A673 (cell line): ENCODE results near the gene PROC. TPM values are rescaled to one million over a fixed set of nuclear protein-coding genes. Genes with fewer than 3 reads are reported as not detected.
A peak's percentile ranks its signal among the peaks of the same experiment; 100 is the strongest.

Experiments used
- BruUV-seq: library from RNA; stranded (reverse); fragments of 400-500 nt; replicated peaks from 2 replicates; lab custom pipeline; 2021; lab: Mats Ljungman, UMichigan
- CTCF ChIA-PET: fragments of 300-600 bp; sonication (Branson Sonifier 250); formaldehyde crosslinking; loops from one replicate; lab custom pipeline; 2022; ENCODE audit warnings: antibody characterized with exemption; lab: Charles Lee
- POLR2A ChIA-PET: fragments of 300-600 bp; sonication (Branson Sonifier 250); formaldehyde crosslinking; loops from one replicate; lab custom pipeline; 2022; ENCODE audit warnings: antibody characterized with exemption; ENCODE audit not compliant: low non-redundant PET; lab: Charles Lee
- DNase-seq: peaks from one replicate; pipeline ENCODE4 v3.0.0-alpha.2; 2015; ENCODE audit warnings: low spot score
- H3K27ac ChIP-seq: fragments of 200-600 bp; sonication (generic); 2 replicates; pipeline ENCODE4 v1.5.1; 2016; ENCODE audit warnings: mixed run types, low read depth, mild to moderate bottlenecking, mixed read lengths, antibody characterized with exemption, low read length; ENCODE audit not compliant: poor library complexity, severe bottlenecking
- H3K27me3 ChIP-seq: fragments of 200-600 bp; sonication (generic); replicated peaks from 2 replicates; pipeline ENCODE4 v1.6.1; 2017; ENCODE audit warnings: mixed run types, low read depth, mild to moderate bottlenecking, mixed read lengths, antibody characterized with exemption, low read length; ENCODE audit not compliant: insufficient read depth, poor library complexity
- H3K36me3 ChIP-seq: fragments of 200-600 bp; sonication (generic); 2 replicates; pipeline ENCODE4 v1.6.1; 2016; ENCODE audit warnings: mixed run types, mild to moderate bottlenecking, mixed read lengths, antibody characterized with exemption, low read length; ENCODE audit not compliant: insufficient read depth, poor library complexity, severe bottlenecking
- H3K4me1 ChIP-seq: fragments of 200-600 bp; sonication (generic); 2 replicates; pipeline ENCODE4 v1.6.1; 2017; ENCODE audit warnings: mixed run types, mild to moderate bottlenecking, mixed read lengths, antibody characterized with exemption, low read length; ENCODE audit not compliant: insufficient read depth, poor library complexity, severe bottlenecking
- H3K4me3 ChIP-seq: fragments of 200-600 bp; sonication (generic); 2 replicates; pipeline ENCODE4 v1.5.1; 2016; ENCODE audit warnings: low read depth, mixed run types, mild to moderate bottlenecking, mixed read lengths, low read length; ENCODE audit not compliant: poor library complexity, severe bottlenecking
- H3K9me3 ChIP-seq: fragments of 200-600 bp; sonication (generic); 2 replicates; pipeline ENCODE4 v1.6.1; 2016; ENCODE audit warnings: mixed run types, low read depth, mild to moderate bottlenecking, mixed read lengths, antibody characterized with exemption, low read length; ENCODE audit not compliant: poor library complexity, severe bottlenecking
- CTCF ChIP-seq: fragments of 300-800, 200-600 bp; sonication (generic); conservative IDR thresholded peaks from 2 replicates; pipeline ENCODE4 v1.5.1; 2017; ENCODE audit warnings: low read depth, mild to moderate bottlenecking, antibody characterized with exemption, low read length, moderate library complexity, mixed read lengths
- EZH2 ChIP-seq: fragments of 200-600 bp; sonication (generic); IDR thresholded peaks from 2 replicates; pipeline ENCODE4 v1.6.1; 2017; ENCODE audit warnings: borderline replicate concordance, low read depth, mild to moderate bottlenecking, mixed read lengths, antibody characterized with exemption, low read length; ENCODE audit not compliant: poor library complexity, severe bottlenecking
- intact Hi-C: fragments of 100-400 bp; cut with micrococcal nuclease; formaldehyde crosslinking; loops from one replicate; pipeline ENCODE4 v1.10.0; 2022; ENCODE audit not compliant: unreplicated experiment
- total RNA-seq: library from RNA; stranded (reverse); gene quantifications from 2 replicates; pipeline ENCODE4 v1.2.3, GENCODE V29; 2021

The PROC gene
- total RNA-seq, 1 experiment from 2014 or later, result not detected

GRCh38 chr2:127421871-127422558, 3.8 kb downstream of the PROC start:
- no peaks in the 10 kb centered on the region for H3K9me3 ChIP-seq
- H3K4me3 ChIP-seq, result no peak overlapping the region
- POLR2A ChIA-PET, result no interaction called here
- CTCF ChIA-PET, result no interaction called here
- TF ChIP-seq CTCF, result no peak
- no peak for TF ChIP-seq EZH2
- no peak overlapping the region for H3K27ac ChIP-seq
- no peaks in the 10 kb centered on the region for H3K36me3 ChIP-seq
- intact Hi-C loops, result no loop called here
- no peak for DNase-seq
- H3K27me3 ChIP-seq, result no peaks in the 10 kb centered on the region
- H3K4me1 ChIP-seq, result peaks cover 7% of the 10 kb centered on the region
- BruUV-seq, result no TSS peak

GRCh38 chr2:127422559-127423477, 4.6 kb downstream of the PROC start:
- Histone ChIP-seq H3K4me3 (peak overlapping the region; percentile 48), H3K27me3 (no peaks in the 10 kb centered on the region), H3K4me1 (peaks cover 7% of the 10 kb centered on the region), H3K9me3 (no peaks in the 10 kb centered on the region), H3K36me3 (no peaks in the 10 kb centered on the region), H3K27ac (no peak overlapping the region)
- TF ChIP-seq EZH2 (no peak), CTCF (no peak)
- peak; percentile 30 for DNase-seq
- POLR2A ChIA-PET, result no interaction called here
- intact Hi-C loops, result no loop called here
- no TSS peak for BruUV-seq
- CTCF ChIA-PET, result no interaction called here

GRCh38 chr2:127423478-127423843, 5.2 kb downstream of the PROC start:
- Histone ChIP-seq H3K27ac (no peak overlapping the region), H3K9me3 (no peaks in the 10 kb centered on the region), H3K4me1 (peaks cover 7% of the 10 kb centered on the region), H3K36me3 (no peaks in the 10 kb centered on the region), H3K27me3 (no peaks in the 10 kb centered on the region), H3K4me3 (peak overlapping the region; percentile 48)
- BruUV-seq, result no TSS peak
- ChIA-PET POLR2A (no interaction called here), CTCF (interaction anchor here (1.0 kb wide), 1 partner anchor 90 kb away, joined by 4 read pairs; no protein-coding TSS in a partner anchor)
- no peak for DNase-seq
- intact Hi-C loops, result no loop called here
- TF ChIP-seq EZH2 (no peak), CTCF (no peak)
